Sigmoid colon (tissue), 7 donors: ENCODE measurements around the gene FSD2. TPM values are rescaled to one million over a fixed set of nuclear protein-coding genes. Genes with fewer than 3 reads are reported as not detected.

Source experiments
- DNase-seq: peaks from one replicate; pipeline ENCODE4 v3.0.0-alpha.2; 2019
- H3K27ac ChIP-seq, 4 donors: fragments of 200-600 bp; sonication (generic); one replicate each; pipeline ENCODE4 v1.5.1; 2016 to 2019; ENCODE audit warnings: mild to moderate bottlenecking in 1 of 4
- H3K27me3 ChIP-seq, 3 donors: fragments of 200-600 bp; sonication (generic); one replicate each; pipeline ENCODE4 v1.5.1; 2019; ENCODE audit warnings: mild to moderate bottlenecking in 1 of 3
- H3K36me3 ChIP-seq, 4 donors: fragments of 200-600 bp; sonication (generic); one replicate each; pipeline ENCODE4 v1.5.1; 2016 to 2019
- H3K4me1 ChIP-seq, 4 donors: fragments of 200-600 bp; sonication (generic); one replicate each; pipeline ENCODE4 v1.5.1; 2017 to 2019
- H3K4me3 ChIP-seq, 4 donors: fragments of 200-600 bp; sonication (generic); one replicate each; pipeline ENCODE4 v1.5.1; 2017 to 2019; ENCODE audit warnings: mild to moderate bottlenecking in 2 of 4, moderate library complexity in 1 of 4
- H3K9me3 ChIP-seq, 4 donors: fragments of 200-600 bp in 3 of 4; sonication (generic) in 3 of 4; one replicate each; pipeline versions ENCODE4 v1.5.1 to v1.6.1; 2013 to 2019
- EP300 ChIP-seq, 4 donors: sonication (generic); formaldehyde crosslinking; IDR thresholded peaks; one replicate each; pipeline ENCODE4 v1.6.1; 2017; ENCODE audit warnings: antibody characterized with exemption in 4 of 4
- POLR2A ChIP-seq, 2 donors: fragments of 450-650 bp; IDR thresholded peaks; one replicate each; pipeline ENCODE4 v1.6.1; 2016; ENCODE audit warnings: antibody characterized with exemption in 2 of 2, mild to moderate bottlenecking in 2 of 2, moderate library complexity in 2 of 2
- POLR2AphosphoS5 ChIP-seq, 4 donors: sonication (generic); formaldehyde crosslinking; IDR thresholded peaks; one replicate each; pipeline ENCODE4 v1.6.1; 2017; ENCODE audit warnings: antibody characterized with exemption in 4 of 4
- WGBS, 2 donors: extraction: QIAGEN DNeasy Blood & Tissue Kit; methylation state at CpG; one replicate each; pipeline ENCODE4 v1.1.7; 2013; 5-methylcytosine and 5-hydroxymethylcytosine counted together
- intact Hi-C: fragments of 100-400 bp; cut with DNase I; formaldehyde crosslinking; loops from one replicate; pipeline ENCODE4 v1.15.1; 2023
- polyA plus RNA-seq, 3 donors: library from polyadenylated mRNA; stranded (reverse); fragments of 200-250 nt; gene quantifications; one replicate each; pipeline ENCODE4 v1.2.3, GENCODE V29; 2013
- total RNA-seq, 4 donors: library from RNA; depleted of rRNA; stranded (reverse); fragments of >200 nt; gene quantifications; one replicate each; pipeline ENCODE4 v1.1.0, GENCODE V29; 2016
- TF ChIP-seq, protein P1 (sequence below), 4 experiments: fragments of 450-650 bp in 3 of 4; fragments of 200-600 bp in 1 of 4; IDR thresholded peaks; one replicate each; pipeline ENCODE4 v1.5.1; 2016 to 2019; ENCODE audit warnings: antibody characterized with exemption in 4 of 4, mild to moderate bottlenecking in 3 of 4, moderate library complexity in 2 of 4
- donor health status: healthy with polysubstance abuse.
- donor health status: Bipolar disorder and iron deficiency.
- donor health status: healthy.

Gene FSD2
- total and polyA plus RNA-seq, 7 donors = not detected

DNA sequence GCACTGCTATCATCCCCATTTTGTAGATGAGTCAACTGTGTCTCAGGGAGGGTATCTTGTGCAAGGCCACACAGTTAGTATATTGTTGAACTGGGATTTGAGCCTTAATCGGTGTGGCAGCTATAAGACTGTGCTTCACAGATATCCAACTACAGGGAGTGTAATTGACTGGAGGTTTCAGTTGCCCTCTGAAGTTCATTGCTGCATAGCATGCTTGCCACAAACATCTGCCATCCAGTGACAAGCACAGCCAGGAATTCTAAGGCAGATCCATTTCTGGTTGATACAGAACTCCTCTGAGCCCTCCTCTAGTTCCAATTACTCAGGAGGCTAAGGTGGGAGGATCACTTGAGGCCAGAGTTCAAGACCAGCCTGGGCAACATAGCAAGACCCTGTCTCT lies 16.4 kb downstream of the FSD2 start:
- 80 to 93% methylated on average over 1 of the region's 1 CpG for WGBS, 2 donors
- no peaks in the 10 kb centered on the region for H3K4me1 ChIP-seq
- no peak for TF ChIP-seq EP300 (IDR thresholded peaks at IDR 0.05)
- no peak for TF ChIP-seq POLR2AphosphoS5 (IDR thresholded peaks at IDR 0.05)
- TF ChIP-seq, protein P1, sequence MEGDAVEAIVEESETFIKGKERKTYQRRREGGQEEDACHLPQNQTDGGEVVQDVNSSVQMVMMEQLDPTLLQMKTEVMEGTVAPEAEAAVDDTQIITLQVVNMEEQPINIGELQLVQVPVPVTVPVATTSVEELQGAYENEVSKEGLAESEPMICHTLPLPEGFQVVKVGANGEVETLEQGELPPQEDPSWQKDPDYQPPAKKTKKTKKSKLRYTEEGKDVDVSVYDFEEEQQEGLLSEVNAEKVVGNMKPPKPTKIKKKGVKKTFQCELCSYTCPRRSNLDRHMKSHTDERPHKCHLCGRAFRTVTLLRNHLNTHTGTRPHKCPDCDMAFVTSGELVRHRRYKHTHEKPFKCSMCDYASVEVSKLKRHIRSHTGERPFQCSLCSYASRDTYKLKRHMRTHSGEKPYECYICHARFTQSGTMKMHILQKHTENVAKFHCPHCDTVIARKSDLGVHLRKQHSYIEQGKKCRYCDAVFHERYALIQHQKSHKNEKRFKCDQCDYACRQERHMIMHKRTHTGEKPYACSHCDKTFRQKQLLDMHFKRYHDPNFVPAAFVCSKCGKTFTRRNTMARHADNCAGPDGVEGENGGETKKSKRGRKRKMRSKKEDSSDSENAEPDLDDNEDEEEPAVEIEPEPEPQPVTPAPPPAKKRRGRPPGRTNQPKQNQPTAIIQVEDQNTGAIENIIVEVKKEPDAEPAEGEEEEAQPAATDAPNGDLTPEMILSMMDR (IDR thresholded peaks at IDR 0.05) = no peak
- no peak for TF ChIP-seq POLR2A (IDR thresholded peaks at IDR 0.05)

DNA sequence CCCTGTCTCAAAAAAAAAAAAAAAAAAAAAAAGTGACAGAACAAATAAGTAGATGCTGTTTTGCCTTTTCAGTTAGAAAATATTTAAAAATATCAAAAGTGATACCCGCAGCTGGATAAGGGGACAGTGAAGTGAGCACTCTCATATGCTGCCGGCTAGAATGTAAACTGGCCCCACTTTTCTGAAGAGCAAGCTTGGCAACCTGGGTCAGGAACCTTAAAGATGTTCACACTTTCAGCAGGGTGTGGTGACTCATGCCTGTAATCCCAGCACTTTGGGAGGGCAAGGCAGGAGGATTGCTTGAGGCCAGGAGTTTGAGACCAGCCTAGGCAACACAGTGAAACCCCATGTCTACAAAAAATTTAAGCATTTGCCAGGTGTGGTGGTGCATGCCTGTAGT lies 17.4 kb downstream of the FSD2 start:
- Histone ChIP-seq H3K27me3 (no peaks in the 10 kb centered on the region), H3K9me3 (no peaks in the 10 kb centered on the region), H3K4me1 (no peaks in the 10 kb centered on the region), H3K27ac (no peak overlapping the region), H3K36me3 (no peaks in the 10 kb centered on the region), H3K4me3 (no peak overlapping the region)
- intact Hi-C loops = no loop called here
- DNase-seq = no peak
- WGBS, 2 donors = 90 to 91% methylated on average over 2 of the region's 2 CpGs
- TF ChIP-seq, protein P1 (IDR thresholded peaks at IDR 0.05) = no peak
- TF ChIP-seq POLR2AphosphoS5 (IDR thresholded peaks at IDR 0.05) = no peak
- no peak for TF ChIP-seq EP300 (IDR thresholded peaks at IDR 0.05)
- TF ChIP-seq POLR2A (IDR thresholded peaks at IDR 0.05) = no peak

More for the DNA sequence above, 16.4 kb downstream of the FSD2 start:
- H3K9me3 ChIP-seq = no peaks in the 10 kb centered on the region
- H3K27ac ChIP-seq = no peak overlapping the region
- no peak for DNase-seq
- H3K36me3 ChIP-seq = no peaks in the 10 kb centered on the region
- no peaks in the 10 kb centered on the region for H3K27me3 ChIP-seq
- intact Hi-C loops = no loop called here
- H3K4me3 ChIP-seq = no peak overlapping the region

DNA sequence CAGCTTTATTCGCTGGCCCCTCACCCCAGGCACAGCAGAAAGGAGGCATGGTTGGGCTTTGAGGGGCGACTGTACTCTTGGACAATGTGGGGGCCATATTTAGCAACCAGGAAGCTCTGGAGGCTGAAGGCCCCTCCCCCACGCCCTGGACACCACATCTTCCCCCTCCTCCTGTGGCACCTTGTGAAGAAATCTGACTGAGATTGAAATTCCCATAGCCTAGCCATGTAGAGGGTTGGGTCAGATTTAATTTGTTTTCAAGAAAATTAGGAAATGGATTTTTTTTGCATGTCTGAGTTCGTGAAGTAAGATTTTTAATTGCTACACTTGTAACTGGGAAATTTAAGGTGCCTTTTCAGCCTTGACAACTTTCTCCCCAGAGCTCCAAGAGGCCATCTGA lies 24.5 kb downstream of the FSD2 start:
- TF ChIP-seq POLR2A (IDR thresholded peaks at IDR 0.05) = no peak
- TF ChIP-seq, protein P1 (IDR thresholded peaks at IDR 0.05) = no peak
- no peak for TF ChIP-seq POLR2AphosphoS5 (IDR thresholded peaks at IDR 0.05)
- TF ChIP-seq EP300 (IDR thresholded peaks at IDR 0.05) = no peak
- H3K4me3 ChIP-seq = no peak overlapping the region
- H3K4me1 ChIP-seq = no peaks in the 10 kb centered on the region
- no peak overlapping the region for H3K27ac ChIP-seq
- no peak for DNase-seq
- H3K27me3 ChIP-seq = no peaks in the 10 kb centered on the region
- WGBS, 2 donors = 83 to 87% methylated on average over 4 of the region's 4 CpGs
- H3K9me3 ChIP-seq = no peaks in the 10 kb centered on the region
- intact Hi-C loops = no loop called here
- H3K36me3 ChIP-seq = no peaks in the 10 kb centered on the region

DNA sequence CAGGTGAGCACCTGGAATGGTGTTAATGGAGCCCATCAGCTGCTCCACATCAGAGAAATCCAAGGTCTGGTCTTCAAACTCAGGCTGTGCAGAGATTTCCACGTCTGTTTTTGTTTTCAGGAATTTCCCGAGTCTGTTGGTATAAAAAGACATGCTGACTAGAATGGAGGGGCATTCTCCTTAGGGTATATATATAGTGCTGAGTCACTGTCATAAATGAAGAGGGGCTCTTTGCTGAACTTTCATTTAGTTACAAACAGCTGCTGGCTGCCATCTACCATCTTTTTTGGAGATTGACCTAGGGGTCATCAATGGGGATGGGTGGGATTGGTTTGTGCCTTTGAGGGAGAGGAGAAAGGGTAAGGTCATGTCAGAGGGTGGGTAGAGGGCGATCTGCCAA lies 27.1 kb downstream of the FSD2 start:
- Histone ChIP-seq H3K27me3 (no peaks in the 10 kb centered on the region), H3K9me3 (no peaks in the 10 kb centered on the region), H3K4me3 (no peak overlapping the region), H3K27ac (no peak overlapping the region), H3K4me1 (no peaks in the 10 kb centered on the region), H3K36me3 (no peaks in the 10 kb centered on the region)
- intact Hi-C loops = no loop called here
- TF ChIP-seq POLR2AphosphoS5 (IDR thresholded peaks at IDR 0.05) (no peak), POLR2A (IDR thresholded peaks at IDR 0.05) (no peak), EP300 (IDR thresholded peaks at IDR 0.05) (no peak)
- TF ChIP-seq, protein P1 (IDR thresholded peaks at IDR 0.05) = no peak
- no peak for DNase-seq
- 81 to 89% methylated on average over 3 of the region's 3 CpGs for WGBS, 2 donors

DNA sequence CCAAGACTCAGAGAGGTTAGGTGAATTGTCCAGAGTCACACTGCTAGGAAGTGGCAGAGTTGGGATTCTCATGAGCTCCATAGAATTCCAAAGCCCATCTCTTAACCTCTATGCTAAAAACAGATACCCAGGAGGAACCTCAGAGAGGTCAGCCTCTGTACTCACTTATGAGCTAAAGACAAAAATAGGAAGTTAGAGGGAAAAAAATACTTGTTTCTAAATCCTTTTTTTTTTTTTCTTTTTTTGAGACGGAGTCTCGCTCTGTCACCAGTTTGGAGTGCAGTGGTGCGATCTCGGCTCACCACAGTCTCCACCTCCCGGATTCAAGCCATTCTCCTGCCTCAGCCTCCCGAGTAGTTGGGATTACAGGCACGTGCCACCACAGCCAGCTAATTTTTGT lies 31.4 kb downstream of the FSD2 start:
- no peak overlapping the region for H3K4me3 ChIP-seq
- no peak for TF ChIP-seq POLR2AphosphoS5 (IDR thresholded peaks at IDR 0.05)
- TF ChIP-seq, protein P1 (IDR thresholded peaks at IDR 0.05) = no peak
- TF ChIP-seq EP300 (IDR thresholded peaks at IDR 0.05) = no peak
- no peak for TF ChIP-seq POLR2A (IDR thresholded peaks at IDR 0.05)
- WGBS, 2 donors = 73 to 91% methylated on average over 7 of the region's 7 CpGs
- H3K4me1 ChIP-seq = no peaks in the 10 kb centered on the region
- H3K27ac ChIP-seq = no peak overlapping the region
- H3K9me3 ChIP-seq = no peaks in the 10 kb centered on the region
- DNase-seq = no peak
- no peaks in the 10 kb centered on the region for H3K36me3 ChIP-seq
- intact Hi-C loops = no loop called here
- no peaks in the 10 kb centered on the region for H3K27me3 ChIP-seq
